ENCODE results near the gene NPAS3.

- TF ChIP-seq CTCF (conservative IDR thresholded peaks at IDR 0.05) (no peak), EZH2 (IDR thresholded peaks at IDR 0.05; ENCODE audit: low read depth) (no peak)
These were observed 754.1 kb downstream of the NPAS3 start for GRCh38 chr14:33692762-33693161.
